Measurements from ENCODE around the gene SLC39A9. TPM values are rescaled to one million over a fixed set of nuclear protein-coding genes. Genes with fewer than 3 reads are reported as not detected.

SLC39A9 gene
- total and polyA plus RNA-seq, 2 of the 13 experiments (the other 11 are each of a cell fraction or from before 2014, with no cell fraction given): 46.6 to 69.5 TPM

DNA sequence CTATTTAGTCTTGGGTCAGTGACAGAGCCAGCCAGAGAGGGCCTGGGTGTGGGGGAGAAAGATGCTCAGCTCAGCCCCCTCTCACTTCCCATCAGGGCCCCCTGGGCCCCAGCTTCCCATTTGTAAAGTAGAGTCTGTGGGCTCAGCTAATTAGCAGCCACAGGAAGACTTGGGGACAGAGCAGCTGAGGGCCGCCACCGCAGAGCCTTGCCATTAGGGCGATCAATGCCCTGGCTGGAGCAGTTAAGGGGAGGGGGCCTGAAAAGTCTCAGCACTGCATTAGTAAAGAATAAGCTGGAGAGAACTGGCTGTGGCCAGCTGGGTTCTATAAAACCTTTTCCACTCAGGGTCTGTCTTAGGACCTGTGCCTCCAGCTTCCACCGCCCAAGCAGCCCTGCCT lies 88.7 kb downstream of the SLC39A9 start:
- Histone ChIP-seq H3K9ac (ENCODE audit: insufficient read depth, low read depth, low read length) (no peak overlapping the region), H3K36me3 (replicated peaks in 1 of 2; ENCODE audit: control insufficient read depth in 1 of 2, insufficient read depth in 2 of 2, low read length in 2 of 2) (no peaks in the 10 kb centered on the region), H2AFZ (ENCODE audit: low read length) (no peak overlapping the region), H3K4me3 (replicated peaks in 1 of 3; ENCODE audit: insufficient read depth in 1 of 3, low read depth in 2 of 3, low read length in 3 of 3) (no peak overlapping the region), H4K20me1 (ENCODE audit: insufficient read depth, low read length) (no peaks in the 10 kb centered on the region), H3K27ac (ENCODE audit: extremely low read length, insufficient read depth, low read length) (no peak overlapping the region), H3K4me1 (ENCODE audit: insufficient read depth, low read length) (peaks cover 7% of the 10 kb centered on the region; the same call in 1 of the 2 replicates), H3K27me3 (ENCODE audit: control insufficient read depth in 1 of 2, insufficient read depth in 2 of 2, low read length in 2 of 2) (peaks cover 11 to 61% of the 10 kb centered on the region in 2 experiments), H3K79me2 (ENCODE audit: insufficient read depth, low read length) (no peaks in the 10 kb centered on the region), H3K4me2 (ENCODE audit: low read depth, low read length) (no peak overlapping the region), H3K9me3 (ENCODE audit: low read length) (no peaks in the 10 kb centered on the region)
- 61% methylated on average over 4 of the region's 4 CpGs for WGBS (ENCODE audit: low lambda C conversion rate)
- CTCF ChIA-PET (ENCODE audit: low intra/inter-chr PET ratio, low total read pairs): no interaction called here
- intact Hi-C loops (cut with micrococcal nuclease; ENCODE audit: unreplicated experiment): no loop called here
- POLR2A ChIA-PET: no interaction called here
- TF ChIP-seq KLF12 (CRISPR knock-in tag; IDR thresholded peaks at IDR 0.05; ENCODE audit: borderline replicate concordance) (no peak), MEIS2 (CRISPR knock-in tag; IDR thresholded peaks at IDR 0.05) (no peak), ZC3H13 (CRISPR knock-in tag; IDR thresholded peaks at IDR 0.05) (no peak), ZNF263 (CRISPR knock-in tag; IDR thresholded peaks at IDR 0.05) (no peak), ZNF331 (CRISPR knock-in tag; IDR thresholded peaks at IDR 0.05) (no peak), ADNP (CRISPR knock-in tag; IDR thresholded peaks at IDR 0.05) (no peak), KAT2B (IDR thresholded peaks at IDR 0.05; ENCODE audit: borderline replicate concordance, low read depth, low read length) (no peak), SIN3B (IDR thresholded peaks at IDR 0.05; ENCODE audit: low read length) (no peak), ZNF33B (CRISPR knock-in tag; IDR thresholded peaks at IDR 0.05) (no peak), SNRNP70 (IDR thresholded peaks at IDR 0.05; ENCODE audit: low read depth, low read length) (no peak), FOXC1 (CRISPR knock-in tag; IDR thresholded peaks at IDR 0.05; ENCODE audit: borderline replicate concordance) (no peak), NFYB (CRISPR knock-in tag; IDR thresholded peaks at IDR 0.05) (no peak), PRMT3 (CRISPR knock-in tag; IDR thresholded peaks at IDR 0.05; ENCODE audit: borderline replicate concordance, low read depth) (no peak), ZNF160 (CRISPR knock-in tag; IDR thresholded peaks at IDR 0.05) (no peak), TOE1 (CRISPR knock-in tag; IDR thresholded peaks at IDR 0.05) (no peak), HDAC1 (CRISPR knock-in tag; IDR thresholded peaks at IDR 0.05) (no peak), POLR2AphosphoS5 (IDR thresholded peaks at IDR 0.05; ENCODE audit: low read depth, low read length) (no peak), ZC3H4 (CRISPR knock-in tag; IDR thresholded peaks at IDR 0.05; ENCODE audit: borderline replicate concordance) (no peak)
- TF ChIP-seq, protein P1, sequence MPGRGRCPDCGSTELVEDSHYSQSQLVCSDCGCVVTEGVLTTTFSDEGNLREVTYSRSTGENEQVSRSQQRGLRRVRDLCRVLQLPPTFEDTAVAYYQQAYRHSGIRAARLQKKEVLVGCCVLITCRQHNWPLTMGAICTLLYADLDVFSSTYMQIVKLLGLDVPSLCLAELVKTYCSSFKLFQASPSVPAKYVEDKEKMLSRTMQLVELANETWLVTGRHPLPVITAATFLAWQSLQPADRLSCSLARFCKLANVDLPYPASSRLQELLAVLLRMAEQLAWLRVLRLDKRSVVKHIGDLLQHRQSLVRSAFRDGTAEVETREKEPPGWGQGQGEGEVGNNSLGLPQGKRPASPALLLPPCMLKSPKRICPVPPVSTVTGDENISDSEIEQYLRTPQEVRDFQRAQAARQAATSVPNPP (CRISPR knock-in tag; IDR thresholded peaks at IDR 0.05): no peak
- in situ Hi-C loops (cut with HindIII; ENCODE audit: extremely low pct_ligation_motif_present, low pct_unique_long_range_greater_than_20kb): no loop called here
- BruUV-seq (replicated peaks): no TSS peak
- FAIRE-seq: no peak
- ATAC-seq: no peak
- DNase-seq (ENCODE audit: low spot score): no peak

Measured in HepG2 (cell line).